Right lung (tissue), 5 donors: ENCODE measurements around the gene ZBTB20. TPM values are rescaled to one million over a fixed set of nuclear protein-coding genes. Genes with fewer than 3 reads are reported as not detected.

ENCODE experiments used
- DNase-seq, 2 donors: peaks; one replicate each; pipeline ENCODE4 v3.0.0-alpha.2; 2013
- polyA plus RNA-seq, 5 donors: library from polyadenylated mRNA; unstranded; fragments of 120-200 nt; gene quantifications; one replicate each; pipeline versions ENCODE4 v1.2.1 to v1.2.3, GENCODE V29; 2013; ENCODE audit warnings: inconsistent platforms in 1 of 5, low replicate concordance in 1 of 5; ENCODE audit not compliant: insufficient read length in 5 of 5, insufficient read depth in 1 of 5

The ZBTB20 gene
- polyA plus RNA-seq, 5 donors, result 0.86 to 5.4 (median 4.4) TPM

DNA sequence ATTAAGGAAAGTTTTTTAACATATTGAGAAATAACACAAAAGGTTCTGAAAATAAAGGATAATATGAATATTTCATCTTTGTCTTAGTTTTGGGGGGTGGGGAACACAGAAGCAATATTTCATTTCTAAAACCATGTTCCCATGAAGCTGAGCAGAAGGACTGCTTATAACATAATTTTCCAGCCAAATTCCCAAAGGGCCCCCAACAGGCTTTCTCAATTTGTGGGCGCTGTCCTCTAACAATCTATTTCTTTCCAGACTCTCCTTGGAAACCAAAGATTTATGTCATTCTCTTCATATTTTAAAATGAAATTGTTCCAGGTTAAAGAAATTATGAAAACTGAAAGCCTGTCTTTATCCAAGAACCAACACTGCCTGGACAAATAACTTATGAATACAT lies 273.5 kb downstream of the ZBTB20 start:
- DNase-seq, result no peak

DNA sequence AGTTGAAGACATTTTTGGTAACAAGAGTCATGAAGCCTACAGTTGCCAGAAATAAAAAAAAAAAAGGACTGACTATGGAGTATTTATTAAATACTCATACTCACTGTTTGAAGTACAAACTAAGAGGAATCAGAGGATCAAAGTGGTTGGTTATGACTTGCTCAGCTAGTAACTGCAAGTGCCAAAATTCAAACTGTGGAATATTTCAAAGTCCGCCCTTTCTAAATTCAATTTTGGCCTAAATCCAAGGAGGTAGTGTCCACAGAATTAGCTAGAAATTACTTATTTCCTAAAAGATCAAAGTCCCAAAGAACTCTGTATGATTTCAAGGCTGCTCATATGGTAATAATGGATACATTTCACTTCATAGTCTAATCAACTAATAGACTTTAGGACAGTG lies 274.5 kb downstream of the ZBTB20 start:
- no peak for DNase-seq

- DNase-seq, result no peak
Observed at GRCh38 chr3:114872050-114872449, 275.0 kb downstream of the ZBTB20 start.

DNA sequence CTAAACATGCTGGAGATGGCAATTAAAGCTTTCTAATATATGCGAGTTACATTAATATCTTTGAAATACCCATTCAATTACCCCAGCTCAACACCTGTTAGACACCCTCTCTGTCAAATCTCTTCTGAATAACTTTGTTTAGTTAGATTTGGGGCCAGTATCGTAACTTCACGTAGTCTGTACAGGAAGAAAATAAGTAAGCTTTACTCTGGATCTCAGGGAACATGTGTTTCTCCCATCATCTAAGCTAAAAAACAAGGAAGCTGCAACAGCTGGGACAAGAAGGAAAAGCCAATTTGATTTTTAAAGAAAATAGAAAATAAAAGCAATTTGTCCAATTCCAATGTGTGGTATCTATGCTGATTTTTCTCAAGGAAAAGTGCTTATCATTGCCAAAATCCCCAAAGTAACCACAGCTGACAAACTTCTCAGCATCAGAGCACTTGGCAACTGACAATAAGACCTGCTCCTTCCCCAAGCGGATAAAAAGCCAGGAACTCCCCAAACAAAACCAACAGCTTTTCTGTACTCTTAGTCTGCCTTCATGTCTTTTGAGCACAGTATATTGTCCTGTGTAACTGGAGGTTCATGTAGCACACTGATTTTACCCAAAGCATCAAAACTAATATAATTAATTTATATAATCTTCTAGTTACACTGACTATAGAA lies 279.1 kb downstream of the ZBTB20 start:
- DNase-seq, result peak in 1 of 2 donors; percentile 18

DNA sequence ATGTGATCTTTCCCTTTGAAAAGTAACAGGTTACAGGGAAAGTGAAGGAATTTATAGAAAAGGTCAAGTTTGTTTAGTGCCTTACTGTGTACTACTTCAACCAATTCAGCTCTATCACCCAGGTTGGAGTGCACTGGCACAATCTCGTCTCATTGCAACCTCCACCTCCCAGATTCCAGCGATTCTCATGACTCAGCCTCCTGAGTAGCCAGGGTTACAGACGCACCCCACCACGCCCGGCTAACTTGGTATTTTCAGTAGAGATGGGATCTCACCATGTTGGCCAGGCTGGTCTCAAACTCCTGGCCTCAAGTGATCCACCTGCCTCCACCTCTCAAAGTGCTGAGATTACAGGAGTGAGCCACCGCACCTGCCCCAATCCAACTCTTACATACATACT lies 279.7 kb downstream of the ZBTB20 start:
- DNase-seq, result no peak

GRCh38 chr3:114866430-114866829 lies 280.7 kb downstream of the ZBTB20 start:
- DNase-seq, result no peak

DNA sequence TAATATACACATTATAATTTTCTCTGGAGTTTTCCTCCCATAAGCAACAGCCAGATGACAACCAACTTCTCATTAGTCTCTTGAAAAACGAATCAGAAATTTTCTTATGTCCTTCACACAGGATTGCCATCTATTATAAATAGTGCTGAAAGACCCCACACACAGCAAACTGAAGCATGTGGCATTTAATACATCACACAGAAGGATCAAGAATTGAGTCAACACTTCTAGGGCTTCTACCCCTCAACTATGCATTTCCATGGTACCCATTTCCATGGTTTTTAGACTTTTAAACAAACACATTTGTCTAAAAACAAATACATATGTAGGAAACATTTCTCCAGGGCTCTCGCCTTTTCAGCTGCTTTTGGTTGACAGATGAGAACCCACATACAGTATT lies 282.1 kb downstream of the ZBTB20 start:
- no peak for DNase-seq

DNA sequence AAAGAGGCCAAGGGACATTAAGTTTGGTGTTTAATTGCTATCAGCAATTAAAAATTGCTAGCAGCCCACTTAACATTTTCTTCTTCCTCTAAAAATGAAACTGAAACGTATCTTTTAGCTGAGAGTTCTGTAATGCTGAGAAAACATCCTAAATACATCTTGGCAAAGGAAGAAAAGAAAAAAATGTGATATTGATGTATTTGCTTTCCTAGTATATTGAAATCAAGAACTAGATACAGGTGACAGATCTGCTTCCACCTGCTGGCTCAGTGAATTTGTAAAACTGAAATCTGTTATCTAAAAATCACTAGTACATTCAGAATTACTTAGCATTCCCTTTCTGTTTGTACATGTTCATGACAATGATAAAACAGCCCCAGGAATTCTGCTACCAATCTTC lies 283.2 kb downstream of the ZBTB20 start:
- no peak for DNase-seq

GRCh38 chr3:114861666-114862065 lies 285.4 kb downstream of the ZBTB20 start:
- no peak for DNase-seq

DNA sequence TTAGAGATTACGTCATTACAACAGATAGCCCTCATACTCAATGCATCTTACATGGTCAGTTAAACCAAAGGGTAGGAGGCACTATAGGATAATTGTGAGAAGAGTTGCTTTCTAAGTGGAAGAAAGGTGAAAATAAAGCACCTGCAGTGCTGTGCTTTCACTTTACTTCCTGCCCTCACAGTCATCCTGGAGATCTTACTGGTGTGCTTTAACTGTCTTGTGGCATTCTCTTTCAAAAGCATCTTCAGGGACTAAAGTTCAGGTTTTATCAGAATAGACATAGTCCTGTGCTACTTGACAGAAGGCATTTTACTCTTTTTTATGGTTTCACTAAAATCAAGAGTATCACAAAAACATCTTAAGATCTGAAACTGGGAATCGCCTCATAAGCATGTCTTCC lies 286.6 kb downstream of the ZBTB20 start:
- DNase-seq, result no peak

DNA sequence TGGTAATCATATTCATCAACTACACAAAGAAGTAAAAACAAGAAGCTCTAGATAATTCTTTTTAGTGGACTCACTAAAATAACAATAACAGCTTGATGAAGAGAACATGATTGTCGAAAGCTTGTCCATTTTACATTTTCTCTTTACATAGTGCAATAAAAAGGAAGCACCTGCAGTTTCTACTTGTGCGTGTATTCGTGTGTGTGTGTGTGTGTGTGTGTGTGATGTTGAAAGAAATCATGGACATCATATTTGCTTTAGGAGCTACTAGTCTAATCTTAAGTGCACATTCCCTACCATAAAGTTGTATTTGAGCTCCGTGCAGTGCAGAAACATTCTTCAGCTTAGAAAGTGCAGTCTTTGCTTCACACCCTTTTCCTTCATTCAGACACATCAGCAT lies 288.8 kb downstream of the ZBTB20 start:
- DNase-seq, result no peak

- no peak for DNase-seq
Observed at GRCh38 chr3:114857299-114857701, 289.8 kb downstream of the ZBTB20 start.

GRCh38 chr3:114856835-114857234 lies 290.3 kb downstream of the ZBTB20 start:
- no peak for DNase-seq

- DNase-seq, result no peak
Observed at GRCh38 chr3:114855839-114856238, 291.2 kb downstream of the ZBTB20 start.

DNA sequence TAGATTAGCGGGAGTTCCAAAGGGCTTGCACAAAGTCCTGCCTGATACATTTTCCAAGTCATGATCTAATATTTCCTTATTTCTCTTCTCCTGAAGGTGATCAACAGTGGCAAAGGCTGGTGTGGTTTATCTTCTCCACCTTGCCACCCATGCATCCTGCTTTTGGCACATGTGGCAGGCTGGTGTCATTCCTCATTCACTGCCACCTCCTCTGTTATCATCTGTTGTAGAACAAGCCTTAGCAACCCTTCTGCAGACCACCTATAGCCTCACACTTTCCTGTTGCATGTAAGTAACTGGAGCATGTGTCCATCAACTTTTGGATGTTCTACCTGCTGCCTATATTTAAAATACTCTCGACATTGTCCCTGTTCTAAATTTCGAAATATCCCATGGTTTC lies 294.1 kb downstream of the ZBTB20 start:
- DNase-seq, result no peak

- DNase-seq, result no peak
Observed at GRCh38 chr3:114850898-114851297, 296.2 kb downstream of the ZBTB20 start.

DNA sequence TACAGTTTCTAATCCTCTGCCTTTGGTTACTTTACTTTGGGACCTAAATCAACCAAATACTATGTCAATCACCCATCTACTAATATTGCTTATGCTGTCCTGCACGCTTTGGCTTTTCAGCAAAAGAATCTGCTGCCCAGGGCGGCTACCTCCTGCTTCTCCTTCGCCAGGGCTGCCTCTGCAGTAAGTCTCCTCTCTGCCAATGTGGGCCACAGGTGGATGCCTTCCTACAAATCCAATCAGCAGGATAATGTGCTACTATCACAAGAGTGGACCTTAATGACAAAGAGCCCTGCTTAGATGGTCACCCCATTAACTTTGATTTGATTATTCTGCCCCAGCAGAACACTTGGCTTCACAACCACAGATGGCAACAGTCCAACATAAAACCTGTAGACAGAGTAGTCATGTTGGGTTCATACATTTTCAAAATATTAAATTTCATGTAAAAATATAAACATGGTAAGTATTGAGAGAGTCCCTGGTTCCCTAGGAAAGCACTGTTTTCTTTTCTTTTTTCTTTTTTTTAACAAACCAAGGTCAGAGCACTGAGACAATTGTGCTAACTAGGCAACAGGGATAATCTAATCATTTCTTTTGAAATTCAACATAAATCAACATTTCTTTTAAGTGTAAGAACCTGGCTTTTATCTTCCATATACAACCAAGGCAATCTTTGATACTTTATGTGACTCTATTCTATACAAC lies 298.3 kb downstream of the ZBTB20 start:
- no peak for DNase-seq

GRCh38 chr3:114848082-114848481 lies 299.0 kb downstream of the ZBTB20 start:
- no peak for DNase-seq

GRCh38 chr3:114847564-114847963 lies 299.5 kb downstream of the ZBTB20 start:
- no peak for DNase-seq

GRCh38 chr3:114846779-114847178 lies 300.3 kb downstream of the ZBTB20 start:
- no peak for DNase-seq

DNA sequence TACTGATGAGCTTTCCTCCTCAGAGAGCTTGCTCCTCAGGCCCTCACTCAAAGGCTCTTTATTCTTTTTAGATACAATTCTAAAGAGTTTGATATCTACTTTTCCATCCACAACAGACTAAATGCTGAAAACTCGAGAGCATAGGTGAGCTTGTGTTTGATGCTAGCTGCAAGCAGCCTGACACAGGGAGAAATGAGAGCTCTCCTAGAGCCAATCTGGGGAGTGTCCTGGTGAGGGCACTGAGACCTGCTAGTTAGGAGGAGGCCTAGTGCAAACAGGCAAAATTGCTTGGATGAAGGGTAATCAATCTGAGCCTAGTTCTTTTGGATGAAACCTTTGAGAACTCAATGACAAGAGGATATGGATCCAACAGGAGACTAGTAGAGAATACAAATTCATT lies 300.8 kb downstream of the ZBTB20 start:
- DNase-seq, result no peak

- no peak for DNase-seq
Observed at GRCh38 chr3:114841515-114841914, 305.6 kb downstream of the ZBTB20 start.

- no peak for DNase-seq
Observed at GRCh38 chr3:114839476-114839875, 307.6 kb downstream of the ZBTB20 start.

DNA sequence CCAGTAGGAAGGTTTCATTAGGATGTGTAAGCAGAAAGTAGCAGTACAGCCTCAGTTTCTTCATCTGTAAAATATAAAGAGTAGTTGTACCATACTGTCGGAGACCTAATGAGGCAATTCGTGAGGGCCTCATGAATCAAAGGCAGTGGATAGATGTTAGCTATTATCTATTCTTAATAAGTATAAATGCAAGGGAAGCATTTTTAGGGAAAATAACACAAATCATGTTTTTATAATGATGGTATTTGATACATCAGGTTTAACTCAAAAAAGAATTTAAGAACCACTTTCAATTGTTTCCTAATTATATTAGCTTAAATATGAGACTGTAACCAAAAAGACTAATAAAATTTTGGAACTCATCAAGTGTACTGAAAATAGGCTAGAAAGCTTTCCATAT lies 309.1 kb downstream of the ZBTB20 start:
- DNase-seq, result no peak
